GM12875 (cell line): ENCODE measurements around the gene MRPS23.

Source experiments
- H3K4me3 ChIP-seq: one replicate; pipeline ENCODE4 v1.5.1; 2011; ENCODE audit warnings: low read depth, low read length, control low read depth
- CTCF ChIP-seq: IDR thresholded peaks from 2 replicates; pipeline ENCODE4 v1.5.1; 2011; ENCODE audit warnings: low read depth, mild to moderate bottlenecking, control low read depth, inconsistent platforms, low read length, moderate library complexity, borderline replicate concordance; ENCODE audit not compliant: insufficient read depth

The MRPS23 gene

GRCh38 chr17:57862694-57863667 is 13.1 kb upstream of the MRPS23 start:
- no peak for TF ChIP-seq CTCF
- H3K4me3 ChIP-seq: no peak overlapping the region

- no peak overlapping the region for H3K4me3 ChIP-seq
- TF ChIP-seq CTCF: no peak
Measured at GRCh38 chr17:57861790-57862693, 12.2 kb upstream of the MRPS23 start.

DNA sequence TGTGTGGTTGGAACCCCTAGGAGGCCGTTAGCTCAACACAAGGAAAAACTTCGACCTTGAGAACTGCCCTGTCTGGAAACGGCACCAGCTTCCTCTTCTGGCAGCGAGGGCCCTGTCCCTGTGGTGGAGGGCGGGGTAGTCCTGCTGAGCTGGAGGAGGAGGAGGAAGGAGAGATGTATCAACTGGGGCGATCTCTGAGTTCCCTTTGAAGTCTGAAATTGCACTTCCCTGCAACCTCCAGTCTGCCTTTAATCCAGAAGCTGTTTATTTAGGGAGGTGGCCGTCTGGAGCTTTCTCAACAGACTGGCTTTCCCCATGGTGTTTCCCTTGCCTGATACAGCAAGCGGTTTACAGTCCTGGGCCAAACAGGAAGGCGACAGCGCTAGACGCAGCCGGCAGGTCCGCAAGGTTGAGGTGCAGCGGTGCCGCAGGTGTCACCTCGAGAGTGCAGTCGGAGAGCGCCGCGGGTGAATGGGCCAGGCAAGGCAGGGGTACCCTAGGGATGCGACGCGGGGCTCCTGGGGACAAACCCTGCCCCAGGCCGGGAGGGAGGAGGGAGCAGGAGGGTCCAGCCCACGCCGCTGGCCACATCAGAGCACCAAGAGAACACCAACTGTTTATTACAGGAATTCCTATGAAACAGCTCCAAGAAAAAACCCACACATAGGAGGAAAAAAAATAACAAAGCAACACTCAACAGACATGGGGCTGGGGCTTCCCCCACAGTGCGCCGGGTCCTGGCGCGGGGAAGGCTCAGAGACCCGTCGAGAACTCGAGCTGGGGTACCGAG is 11.4 kb upstream of the MRPS23 start:
- H3K4me3 ChIP-seq: no peak overlapping the region
- TF ChIP-seq CTCF: no peak

- no peak overlapping the region for H3K4me3 ChIP-seq
- no peak for TF ChIP-seq CTCF
Measured at GRCh38 chr17:57860414-57860999, 10.7 kb upstream of the MRPS23 start.

GRCh38 chr17:57859601-57860413 is 10.0 kb upstream of the MRPS23 start:
- no peak for TF ChIP-seq CTCF
- H3K4me3 ChIP-seq: no peak overlapping the region

- H3K4me3 ChIP-seq: no peak overlapping the region
- no peak for TF ChIP-seq CTCF
Measured at GRCh38 chr17:57858838-57859237, 9.0 kb upstream of the MRPS23 start.
